Endothelial cell of umbilical vein (primary cell): Measurements from ENCODE around the gene CMTM7.

Source experiments
- CTCF ChIP-seq, 2 donors: IDR thresholded peaks; 1 replicate in 1 of 2; 2 replicates in 1 of 2; pipeline ENCODE4 v1.5.1; 2011; ENCODE audit warnings: low read length in 2 of 2, mild to moderate bottlenecking in 2 of 2, moderate library complexity in 2 of 2, control low read depth in 1 of 2, inconsistent platforms in 1 of 2, low read depth in 1 of 2; ENCODE audit not compliant: insufficient read depth in 1 of 2; ENCODE audit errors: extremely low read depth in 1 of 2
- EZH2 ChIP-seq: IDR thresholded peaks from 2 replicates; pipeline ENCODE4 v1.6.1; 2012; ENCODE audit warnings: borderline replicate concordance, low read depth, mild to moderate bottlenecking, moderate library complexity, low read length, inconsistent platforms; ENCODE audit not compliant: severe bottlenecking
- FOS ChIP-seq: IDR thresholded peaks from 2 replicates; pipeline ENCODE4 v1.6.1; 2011; ENCODE audit warnings: mild to moderate bottlenecking, low read length, moderate library complexity, borderline replicate concordance; ENCODE audit not compliant: insufficient read depth
- MYC ChIP-seq: IDR thresholded peaks from one replicate; pipeline ENCODE4 v1.6.1; 2011; ENCODE audit warnings: mild to moderate bottlenecking, low read depth, low read length
- POLR2A ChIP-seq: IDR thresholded peaks from 2 replicates; pipeline ENCODE4 v1.6.1; 2012; ENCODE audit warnings: low read depth, mild to moderate bottlenecking, control low read depth, low read length
- POLR2AphosphoS5 ChIP-seq: IDR thresholded peaks from 2 replicates; pipeline ENCODE4 v1.6.1; 2012; ENCODE audit warnings: low read depth, mild to moderate bottlenecking, control low read depth, low read length, moderate library complexity; ENCODE audit not compliant: insufficient read depth
- TF ChIP-seq, protein P1 (sequence below): IDR thresholded peaks from 2 replicates; pipeline ENCODE4 v1.6.1; 2011; ENCODE audit not compliant: insufficient read depth, insufficient read length

GRCh38 chr3:32373276-32373675, 18.4 kb upstream of the CMTM7 start:
- TF ChIP-seq CTCF (IDR thresholded peaks at IDR 0.05; ENCODE audit: extremely low read depth in 1 of 2, insufficient read depth in 1 of 2, low read depth in 1 of 2, low read length in 2 of 2), result no peak
- no peak for TF ChIP-seq POLR2A
- TF ChIP-seq POLR2AphosphoS5, result no peak
- no peak for TF ChIP-seq EZH2
- TF ChIP-seq, protein P1, sequence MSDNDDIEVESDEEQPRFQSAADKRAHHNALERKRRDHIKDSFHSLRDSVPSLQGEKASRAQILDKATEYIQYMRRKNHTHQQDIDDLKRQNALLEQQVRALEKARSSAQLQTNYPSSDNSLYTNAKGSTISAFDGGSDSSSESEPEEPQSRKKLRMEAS, result no peak
- TF ChIP-seq MYC, result no peak
- no peak for TF ChIP-seq FOS
